GM06990 (cell line): ENCODE results near the gene TDRD12.

Experiments
- DNase-seq: peaks from one replicate; pipeline ENCODE4 v3.0.0-alpha.2; 2011; ENCODE audit not compliant: insufficient read length; ENCODE audit errors: extremely low read depth
- H3K27me3 ChIP-seq: replicated peaks from 2 replicates; pipeline ENCODE4 v1.6.0; 2011; ENCODE audit warnings: low read length; ENCODE audit not compliant: control insufficient read depth, insufficient read depth
- H3K36me3 ChIP-seq: 2 replicates; pipeline ENCODE4 v1.5.1; 2011; ENCODE audit warnings: low read length; ENCODE audit not compliant: control insufficient read depth, insufficient read depth
- H3K4me3 ChIP-seq: replicated peaks from 2 replicates; pipeline ENCODE4 v1.5.1; 2011; ENCODE audit warnings: low read depth, mild to moderate bottlenecking, control low read depth, low read length
- CTCF ChIP-seq: IDR thresholded peaks from 2 replicates; pipeline ENCODE4 v1.5.1; 2011; ENCODE audit warnings: low read length, control low read depth, mild to moderate bottlenecking, inconsistent platforms; ENCODE audit not compliant: insufficient read depth, poor library complexity, severe bottlenecking

Gene TDRD12

GRCh38 chr19:32822916-32823746, 103.6 kb downstream of the TDRD12 start:
- Histone ChIP-seq H3K4me3 (no peak overlapping the region), H3K36me3 (no peaks in the 10 kb centered on the region), H3K27me3 (no peaks in the 10 kb centered on the region)
- no peak for DNase-seq
- no peak for TF ChIP-seq CTCF

GRCh38 chr19:32823747-32824102, 104.2 kb downstream of the TDRD12 start:
- no peak overlapping the region for H3K4me3 ChIP-seq
- no peak for DNase-seq
- no peaks in the 10 kb centered on the region for H3K27me3 ChIP-seq
- TF ChIP-seq CTCF = no peak
- no peaks in the 10 kb centered on the region for H3K36me3 ChIP-seq

GRCh38 chr19:32824191-32824751, 104.7 kb downstream of the TDRD12 start:
- no peak for DNase-seq
- Histone ChIP-seq H3K4me3 (no peak overlapping the region), H3K27me3 (no peaks in the 10 kb centered on the region), H3K36me3 (no peaks in the 10 kb centered on the region)
- TF ChIP-seq CTCF = no peak

GRCh38 chr19:32824916-32825608, 105.5 kb downstream of the TDRD12 start:
- no peaks in the 10 kb centered on the region for H3K36me3 ChIP-seq
- DNase-seq = no peak
- no peak for TF ChIP-seq CTCF

GRCh38 chr19:32828139-32828538, 108.6 kb downstream of the TDRD12 start:
- no peak for TF ChIP-seq CTCF
- H3K36me3 ChIP-seq = no peaks in the 10 kb centered on the region
- DNase-seq = no peak
- no peak overlapping the region for H3K4me3 ChIP-seq
- no peaks in the 10 kb centered on the region for H3K27me3 ChIP-seq

More at GRCh38 chr19:32824916-32825608, 105.5 kb downstream of the TDRD12 start:
- H3K27me3 ChIP-seq = no peaks in the 10 kb centered on the region
- no peak overlapping the region for H3K4me3 ChIP-seq
